CD1c-positive myeloid dendritic cell (primary cell): ENCODE results near the gene CENPM.

Experiments used
- DNase-seq: peaks from one replicate; pipeline ENCODE4 v3.0.0-alpha.2; 2016; ENCODE audit errors: extremely low spot score

Gene CENPM

DNA sequence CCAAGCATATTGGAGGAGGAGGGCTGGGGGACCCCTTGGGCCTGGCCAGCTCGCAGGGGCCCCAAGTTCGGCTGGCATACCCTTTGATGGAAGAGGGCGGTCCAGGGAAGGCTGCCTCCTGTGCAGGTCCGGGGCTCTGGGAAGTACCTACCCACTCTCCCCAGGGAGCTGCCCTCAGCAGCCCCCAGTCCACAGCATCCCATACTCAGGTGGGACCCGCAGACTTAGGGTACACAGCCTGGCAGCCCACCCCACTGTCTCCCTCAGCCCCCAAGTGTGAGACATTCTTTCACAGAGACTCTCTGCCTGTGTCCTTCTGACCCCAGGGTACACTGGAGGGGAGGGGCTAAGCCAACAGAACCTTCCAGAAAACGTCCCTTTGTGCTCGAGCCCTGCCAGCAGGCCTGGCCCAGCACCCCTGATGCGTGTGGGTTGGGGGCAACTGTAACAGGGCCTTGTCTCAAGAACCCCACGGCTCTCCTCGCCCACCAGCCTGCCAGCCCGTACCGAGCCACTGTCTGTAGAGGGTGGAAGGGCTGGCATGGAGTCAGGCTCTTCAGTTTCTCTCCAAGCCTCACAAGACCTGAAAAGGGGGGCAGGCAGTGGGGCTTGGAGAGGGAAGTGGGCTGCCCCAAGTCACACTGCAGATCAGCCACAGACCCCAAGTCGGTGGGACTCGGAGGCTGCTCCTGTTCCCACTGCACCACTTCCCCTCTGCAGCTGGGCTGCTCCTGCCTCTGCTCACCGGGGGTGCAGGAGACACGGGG is 13.4 kb downstream of the CENPM start:
- no peak for DNase-seq

DNA sequence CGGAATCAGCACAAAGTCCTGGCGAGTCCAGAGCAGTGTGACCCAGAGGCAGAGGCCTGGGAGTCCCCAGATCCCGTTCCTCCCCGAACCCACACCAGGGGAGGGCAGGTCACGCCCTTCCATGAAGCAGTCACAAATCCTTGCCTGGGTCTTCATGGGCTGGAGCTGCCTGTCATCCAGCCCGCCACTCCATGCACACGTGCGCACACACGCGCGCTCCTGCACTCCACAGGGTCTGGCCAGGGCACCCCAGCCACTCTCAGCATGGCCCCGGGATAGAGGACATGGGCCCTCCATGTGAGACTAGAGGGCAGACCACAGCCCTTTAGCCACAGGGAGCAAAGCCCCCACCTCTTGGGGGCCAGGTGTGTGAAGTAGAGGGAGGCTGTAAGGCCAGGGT is 14.6 kb downstream of the CENPM start:
- DNase-seq = no peak

DNA sequence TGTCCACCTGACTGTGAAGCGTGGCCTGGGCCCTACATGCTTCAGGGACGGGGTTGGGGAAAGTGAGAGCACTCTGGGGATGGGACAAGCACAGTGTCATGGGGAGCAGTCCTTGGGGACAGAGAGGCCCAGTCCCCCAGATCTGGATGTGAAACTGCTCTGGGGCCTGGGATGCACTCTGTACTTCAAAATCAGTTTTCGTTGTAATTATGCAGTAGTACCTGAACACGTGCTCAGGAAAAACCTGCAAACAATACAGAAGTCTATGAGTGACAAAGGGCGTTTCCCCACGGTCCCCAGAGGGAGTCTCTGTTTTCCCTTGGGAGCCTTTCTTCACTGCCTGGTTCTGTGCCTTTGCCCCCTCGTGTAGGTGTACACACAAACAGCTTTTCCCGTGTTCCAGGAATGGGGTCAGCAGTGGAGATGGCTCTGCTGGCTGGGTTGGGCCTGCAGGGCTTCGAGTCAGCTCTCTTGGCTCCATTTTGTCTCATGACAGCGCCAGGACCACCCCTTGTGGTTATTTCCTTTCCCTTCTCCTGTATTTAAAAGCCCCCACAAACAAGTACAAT is 15.2 kb downstream of the CENPM start:
- no peak for DNase-seq

DNA sequence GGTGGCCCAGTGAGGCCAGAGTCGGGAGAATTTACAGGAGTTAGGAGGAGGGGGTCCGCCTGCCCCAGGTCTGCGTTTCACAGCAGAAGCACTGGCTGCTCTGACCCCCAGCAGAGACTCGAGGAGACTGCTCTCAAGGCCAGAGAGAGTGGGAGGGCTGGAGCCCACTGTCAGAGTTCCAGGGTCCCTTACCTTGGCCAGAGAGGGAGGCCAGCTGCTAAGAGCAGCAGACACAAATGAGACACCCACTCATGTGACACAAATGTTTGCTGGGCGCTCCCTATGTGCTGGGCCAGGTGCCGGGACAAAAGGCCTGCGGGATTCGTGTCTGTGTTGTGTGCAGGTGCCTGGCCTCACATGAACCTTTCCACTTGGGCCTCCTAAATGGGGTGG is 17.5 kb downstream of the CENPM start:
- no peak for DNase-seq

DNA sequence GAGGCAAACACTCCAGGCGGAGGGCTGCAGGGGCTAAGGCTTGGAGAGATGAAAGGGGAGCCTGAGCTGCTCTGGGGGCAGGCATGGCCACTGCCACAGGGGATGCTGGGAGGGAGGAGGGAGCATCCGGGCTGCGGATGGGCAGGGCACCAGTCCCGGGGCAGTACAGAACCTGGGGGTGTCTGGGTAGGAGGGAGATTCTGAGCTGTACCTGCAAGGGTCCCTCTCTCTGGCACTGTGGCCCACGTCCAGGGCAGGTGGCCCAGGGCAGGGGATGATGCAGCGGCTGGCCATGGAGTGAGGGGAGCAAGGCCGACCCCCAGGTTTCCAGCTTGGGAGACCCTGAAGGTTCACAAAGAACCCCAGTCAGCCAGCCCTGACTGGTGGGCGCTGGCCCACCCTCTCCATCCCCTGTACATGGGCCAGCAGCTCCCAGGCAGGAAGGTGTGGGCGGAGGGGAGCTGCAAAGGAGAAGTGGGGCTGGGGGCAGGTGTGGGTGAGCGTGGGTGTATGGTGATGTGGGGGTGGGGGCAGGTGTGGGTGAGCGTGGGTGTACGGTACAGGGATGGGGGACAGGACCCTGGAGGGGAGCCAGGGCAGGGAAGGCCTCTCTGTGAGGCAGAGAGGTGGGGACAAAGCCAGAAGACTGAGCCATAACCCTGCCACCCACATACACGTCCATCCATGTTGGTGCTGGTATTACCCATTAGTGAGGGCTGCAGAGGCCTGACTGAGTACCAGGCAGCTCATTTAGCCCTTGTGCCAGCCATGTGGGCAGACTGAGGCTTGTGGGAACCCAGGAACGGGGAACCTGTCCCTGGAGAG is 18.1 kb downstream of the CENPM start:
- no peak for DNase-seq

DNA sequence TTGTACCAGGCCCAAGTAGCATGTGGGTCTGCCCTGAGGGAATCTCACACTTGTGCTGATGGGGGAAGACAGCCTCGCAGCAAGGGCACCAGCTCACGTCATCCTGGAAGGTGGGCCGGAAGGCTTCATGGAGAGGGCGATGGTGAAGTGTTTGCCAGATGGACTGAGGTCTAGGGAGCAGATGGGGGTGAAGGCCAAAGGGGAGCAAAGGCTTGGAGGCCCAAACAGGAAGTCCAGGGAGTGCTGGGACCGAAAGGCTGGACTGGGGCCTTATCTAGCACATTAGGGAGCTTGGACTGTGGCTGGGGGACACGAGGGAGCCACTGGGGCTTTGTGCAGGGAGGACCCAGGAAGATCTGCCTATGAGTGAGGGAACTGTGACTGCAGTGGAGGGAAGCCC is 19.1 kb downstream of the CENPM start:
- DNase-seq = no peak

DNA sequence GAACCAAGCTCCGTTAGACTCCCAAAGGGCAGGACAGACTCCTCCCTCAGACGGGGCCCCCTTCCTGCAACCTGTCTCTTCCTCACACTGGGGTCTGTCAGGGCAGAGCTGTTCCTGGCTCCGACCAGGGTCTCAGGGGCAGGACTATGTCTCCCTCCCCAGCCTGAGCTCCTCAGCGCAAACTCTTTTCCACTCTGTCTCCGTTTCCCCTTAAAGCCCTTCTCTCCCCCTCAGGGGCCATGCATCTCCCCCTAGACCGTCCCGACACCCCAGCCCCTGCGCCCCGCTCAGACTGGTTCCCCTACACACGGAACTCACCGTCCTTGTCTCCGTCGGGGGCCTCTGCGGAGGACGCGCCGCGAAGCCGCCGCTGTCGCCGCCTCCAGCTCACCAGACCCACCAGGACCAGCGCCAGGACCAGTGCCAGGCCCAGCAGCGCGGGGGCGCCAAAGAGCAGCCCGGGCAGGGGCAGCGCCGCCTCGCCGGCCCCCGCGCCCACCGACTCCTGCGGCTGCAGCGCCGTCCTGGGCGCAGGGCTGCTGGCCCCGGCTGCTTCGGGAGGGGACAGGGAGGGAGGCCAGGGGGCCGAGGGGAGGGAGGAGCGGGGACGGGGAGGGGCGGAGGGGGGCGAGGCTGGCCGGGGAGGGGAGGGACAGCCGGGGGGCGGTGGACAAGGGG is 21.0 kb downstream of the CENPM start:
- DNase-seq = peak; percentile 75

DNA sequence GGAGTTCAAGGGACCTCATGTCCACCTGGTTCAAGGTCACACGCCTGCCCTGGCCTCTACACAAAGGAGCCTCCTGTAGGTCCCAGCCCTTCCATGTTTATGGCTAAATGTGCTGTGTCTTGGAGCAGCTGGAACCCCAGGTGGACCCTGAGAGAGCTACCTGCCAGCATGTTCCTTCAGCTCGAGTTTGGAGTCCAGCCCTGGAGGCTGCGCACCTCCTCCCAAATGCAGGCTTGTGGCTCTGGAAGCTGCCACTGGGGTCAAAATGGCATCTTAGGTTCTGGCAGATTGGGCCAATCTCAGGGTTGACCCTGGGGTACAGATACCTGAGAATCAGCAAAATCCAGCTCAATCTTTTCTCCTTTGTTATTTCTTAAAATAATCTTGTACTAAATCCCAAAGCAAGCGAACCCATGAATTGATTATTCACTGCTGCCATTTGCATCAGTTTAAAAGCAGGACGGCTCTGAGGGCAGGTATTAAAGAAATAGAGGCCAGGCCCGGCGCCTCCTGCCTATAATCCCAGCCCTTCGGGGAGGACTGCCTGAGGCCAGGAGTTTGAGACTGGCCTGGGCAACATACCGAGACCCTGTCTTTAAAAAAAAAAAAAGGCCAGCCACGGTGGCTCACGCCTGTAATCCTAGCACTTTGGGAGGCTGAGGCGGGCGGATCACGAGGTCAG is 23.2 kb downstream of the CENPM start:
- DNase-seq = no peak

DNA sequence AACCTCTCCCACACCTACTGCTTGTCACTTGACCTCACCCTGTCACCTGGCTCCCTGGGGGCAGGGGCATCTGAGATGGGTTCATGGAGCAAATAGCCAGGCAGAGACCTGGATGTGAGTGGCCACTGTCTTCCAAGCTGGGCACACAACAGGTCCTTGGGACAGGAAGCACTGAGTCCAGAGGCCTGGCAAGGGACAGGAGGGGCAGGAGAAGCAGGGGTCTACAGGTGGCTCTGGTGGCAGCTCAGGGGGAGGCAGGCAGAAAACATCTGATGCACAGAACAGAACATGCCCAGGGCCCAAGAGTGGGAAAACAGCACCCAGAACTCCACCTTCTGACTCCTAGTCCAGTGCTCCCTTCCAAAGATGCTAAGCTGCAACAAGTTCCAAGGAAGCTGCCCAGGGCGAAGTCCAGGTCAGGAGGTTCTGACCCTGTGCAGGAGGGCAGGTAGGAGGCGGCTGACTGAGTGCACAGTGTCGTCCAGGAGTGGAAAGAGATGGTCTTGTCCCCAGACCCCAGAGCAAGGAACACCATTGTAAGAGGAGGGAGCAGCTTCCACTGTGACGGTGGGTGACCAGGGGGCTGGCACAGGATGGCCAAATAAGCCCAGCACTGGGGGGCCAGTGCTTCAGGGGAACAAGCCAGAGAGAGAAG is 23.9 kb downstream of the CENPM start:
- no peak for DNase-seq

DNA sequence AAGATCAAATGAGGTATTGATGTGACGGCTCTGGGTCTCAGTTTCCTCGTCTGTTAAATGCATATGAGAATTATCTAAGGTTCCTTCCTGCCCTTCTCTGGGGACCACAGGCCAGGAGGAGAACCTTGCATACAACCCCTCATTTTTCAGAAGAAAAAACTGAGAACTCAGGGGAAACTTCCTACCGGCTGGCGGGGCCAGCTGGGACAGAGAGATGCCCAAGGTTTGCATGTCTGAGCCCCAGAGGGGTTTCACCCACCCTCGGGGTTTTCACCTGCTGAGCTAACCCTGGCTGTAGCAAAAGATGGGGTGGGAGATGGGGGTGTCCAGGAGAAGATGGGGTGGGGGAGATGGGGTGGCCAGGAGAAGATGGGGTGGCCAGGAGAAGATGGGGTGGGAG is 24.6 kb downstream of the CENPM start:
- no peak for DNase-seq

DNA sequence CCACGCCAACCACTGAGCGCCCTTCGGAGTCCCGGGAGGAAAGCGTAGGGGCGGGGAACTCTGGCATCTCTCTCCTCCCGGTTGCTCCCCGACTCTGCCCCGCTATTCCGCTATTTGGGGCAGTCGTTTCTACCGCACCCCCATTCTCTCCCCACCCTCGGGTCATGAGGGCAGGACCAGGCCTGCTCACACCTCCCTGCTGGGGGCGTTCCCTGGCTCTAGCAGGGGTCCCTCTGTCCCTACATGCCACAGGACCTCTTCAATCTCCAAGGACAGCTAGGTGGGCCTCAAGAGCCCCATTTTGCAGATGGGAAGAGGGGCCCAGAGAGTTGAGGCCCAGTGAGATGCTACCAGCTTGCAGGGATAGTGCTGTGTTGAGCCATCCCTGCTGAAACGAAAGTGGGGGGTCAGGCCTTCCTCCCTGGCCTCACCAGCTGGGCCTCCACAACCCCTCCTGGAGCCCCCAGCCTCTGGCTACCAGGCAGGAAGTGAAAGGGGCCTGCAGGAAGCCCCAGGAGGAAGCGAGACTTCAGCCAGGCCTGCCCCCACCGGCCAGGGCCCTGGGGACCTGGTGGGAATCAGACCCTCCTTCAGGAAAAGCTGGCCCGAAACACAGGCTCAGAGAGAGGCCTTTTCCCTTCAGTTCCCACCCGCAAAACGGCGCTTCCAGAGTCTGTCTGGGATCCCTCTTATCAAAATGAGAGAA is 26.5 kb downstream of the CENPM start:
- peak; percentile 42 for DNase-seq

DNA sequence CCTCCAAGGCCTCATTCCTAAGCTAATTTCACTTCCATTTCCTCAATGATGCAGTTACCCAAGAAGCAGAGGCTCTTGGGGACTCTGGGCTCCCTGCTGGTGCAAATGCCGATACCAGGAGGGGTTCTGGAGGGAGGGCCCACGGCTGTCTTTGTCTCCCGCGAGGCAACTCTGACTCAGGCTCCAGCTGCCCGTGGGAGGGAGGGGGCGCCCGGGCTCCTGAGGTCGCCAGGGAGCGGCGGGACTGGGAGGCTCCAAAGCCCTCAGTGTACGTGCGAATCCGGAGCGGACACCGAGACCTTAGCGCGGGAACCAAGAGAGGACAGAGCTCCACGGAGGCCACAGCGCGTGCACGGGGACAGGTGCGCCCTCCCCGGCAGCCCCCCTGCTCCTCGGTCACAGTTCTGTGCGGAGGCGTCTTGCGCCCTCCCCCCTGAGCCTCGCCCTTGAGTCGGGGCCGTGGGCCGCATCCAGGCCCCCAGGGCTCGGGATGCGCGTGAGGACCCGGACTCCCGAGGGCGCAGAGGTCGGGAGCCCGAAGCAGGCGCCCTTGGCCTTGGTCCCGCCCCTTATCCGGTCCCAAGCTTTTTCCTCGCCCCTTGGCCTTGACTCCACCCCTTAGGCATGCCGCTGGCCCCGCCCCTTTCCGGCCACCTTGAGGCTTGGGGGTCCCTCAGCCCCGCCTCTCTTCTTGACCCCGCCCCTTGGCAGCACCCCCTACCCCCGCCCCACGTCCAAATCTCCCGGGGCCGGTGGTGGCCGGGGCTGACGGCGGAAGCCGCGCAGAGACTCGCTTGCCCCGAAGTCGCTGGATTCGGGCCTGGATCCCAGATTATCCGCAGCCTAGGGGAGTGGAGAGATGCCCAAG is 27.4 kb downstream of the CENPM start:
- DNase-seq = peak; percentile 90

DNA sequence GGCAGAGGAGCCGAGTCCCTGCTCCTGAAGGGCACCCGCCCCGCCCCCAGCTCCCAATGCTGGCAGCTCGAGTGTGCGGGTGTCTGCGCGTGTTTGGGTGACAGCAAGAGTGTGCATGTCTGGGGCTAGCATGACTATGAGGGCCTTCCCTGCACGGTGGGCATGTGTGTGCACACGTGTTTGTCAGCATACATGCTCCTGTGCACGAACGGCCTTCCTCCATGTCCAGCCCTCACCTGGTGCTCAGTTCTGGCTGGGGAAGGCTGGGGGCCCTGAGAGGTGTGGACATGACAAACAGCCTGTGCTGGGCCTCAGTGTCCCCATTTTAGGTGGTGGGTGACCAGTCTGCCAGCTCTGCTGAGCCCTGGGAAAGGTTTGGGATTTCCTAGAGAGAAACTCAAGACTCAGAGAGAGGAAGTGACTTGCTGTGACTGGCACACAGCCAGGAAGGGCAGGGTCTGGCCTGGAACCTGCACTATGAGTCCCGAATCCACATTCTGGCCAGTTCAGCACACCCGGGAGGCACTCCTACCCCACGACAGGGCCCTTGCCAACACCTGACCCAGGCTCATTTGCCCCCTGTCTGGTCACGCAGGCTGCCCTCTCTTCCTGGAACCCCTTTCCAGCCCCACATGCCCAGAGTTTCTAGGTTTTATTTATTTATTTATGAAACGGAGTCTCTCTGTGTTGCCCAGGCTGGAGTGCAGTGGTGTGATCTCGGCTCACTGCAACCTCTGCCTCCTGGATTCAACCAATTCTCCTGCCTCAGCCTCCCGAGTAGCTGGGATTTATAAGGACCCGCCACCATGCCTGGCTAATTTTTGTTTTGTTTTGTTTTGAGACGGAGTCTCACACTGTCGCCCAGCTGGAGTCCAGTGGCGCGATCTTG is 28.8 kb downstream of the CENPM start:
- peak; percentile 82 for DNase-seq

DNA sequence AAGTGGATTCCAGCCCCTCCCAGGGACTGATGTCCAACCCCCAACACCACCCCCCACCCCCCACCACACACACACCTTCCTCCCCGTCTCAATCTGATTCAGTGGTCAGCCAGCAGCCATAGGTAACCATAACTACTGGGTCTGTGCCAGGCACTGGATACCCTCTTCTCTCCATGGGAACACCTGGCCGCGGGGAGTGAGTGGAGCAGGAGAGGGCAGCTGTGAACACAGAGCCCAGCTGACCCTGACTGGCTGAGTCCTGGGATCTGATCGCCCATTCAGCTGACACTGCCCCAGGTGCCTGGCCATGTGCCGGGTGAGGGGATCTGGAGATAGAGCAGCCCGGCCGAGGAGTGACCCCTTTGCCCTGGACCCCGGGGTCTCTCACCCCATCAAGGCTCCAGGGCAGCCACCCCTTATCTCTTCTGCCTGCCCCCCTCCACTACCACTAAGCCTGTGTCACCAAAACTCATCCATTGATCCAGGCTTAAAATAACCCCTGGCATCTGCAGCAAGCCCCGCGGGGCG is 29.5 kb downstream of the CENPM start:
- no peak for DNase-seq

DNA sequence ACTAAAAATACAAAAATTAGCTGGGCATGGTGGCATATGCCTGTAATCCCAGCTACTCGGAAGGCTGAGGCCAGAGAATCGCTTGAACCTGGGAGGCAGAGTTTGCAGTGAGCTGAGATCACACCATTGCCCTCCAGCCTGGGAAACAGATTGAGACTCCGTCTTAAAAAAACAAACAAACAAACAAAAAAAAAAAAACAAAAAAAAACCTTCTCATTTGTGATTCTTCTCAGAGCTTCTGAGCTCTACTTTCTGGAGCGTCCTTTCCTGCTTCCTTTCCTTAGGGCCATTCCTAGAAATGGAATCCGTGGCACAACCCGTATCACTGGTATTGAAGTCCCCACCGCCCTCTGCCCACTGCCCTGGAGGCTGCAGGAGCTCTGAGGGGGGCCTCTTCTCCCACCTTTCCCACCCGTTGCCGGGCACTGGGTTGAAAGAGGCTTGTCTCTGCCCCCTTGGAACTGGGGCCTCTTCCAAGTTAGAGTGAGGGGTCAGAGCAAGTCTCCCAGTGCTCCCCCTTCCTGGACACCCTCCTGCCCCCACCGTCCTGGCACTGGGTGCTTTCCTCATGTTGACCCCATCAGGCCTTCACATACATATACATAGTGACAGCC is 30.1 kb downstream of the CENPM start:
- DNase-seq = no peak

DNA sequence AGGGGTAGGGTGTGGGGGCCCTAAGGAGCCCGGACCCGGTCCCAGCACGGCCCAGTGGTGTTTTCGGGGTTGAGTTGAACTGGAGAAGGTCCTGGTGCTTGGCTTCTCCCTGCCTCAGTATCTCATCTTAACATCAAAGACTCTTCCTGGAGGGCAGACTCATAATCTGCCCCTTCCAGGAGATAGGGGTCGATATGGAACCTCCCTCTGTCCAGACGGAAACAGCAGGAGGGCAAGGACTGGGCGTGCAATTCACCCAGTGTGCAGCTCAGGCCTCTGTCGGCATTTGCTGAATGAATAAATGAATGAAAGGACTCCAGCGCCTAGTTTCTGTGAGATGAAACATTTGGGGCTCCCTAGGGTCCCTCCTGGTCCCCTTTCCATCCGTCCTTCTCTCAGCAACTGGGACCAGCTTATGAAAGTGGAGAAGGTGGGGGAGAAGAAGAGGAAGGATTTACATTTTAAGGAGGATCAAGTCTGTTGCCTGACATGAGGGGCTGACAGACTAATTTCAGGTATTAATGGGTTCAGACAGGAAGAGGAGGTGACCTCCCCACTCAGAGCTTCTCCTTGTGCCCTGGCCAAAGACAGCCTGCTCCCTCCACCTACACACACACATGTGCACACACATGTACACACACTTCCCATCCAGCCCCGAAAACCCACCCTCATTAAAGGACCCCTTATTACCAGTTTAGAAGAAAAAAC is 31.0 kb downstream of the CENPM start:
- no peak for DNase-seq
